ENCODE data around the gene OR4F15.
"Not testable (repeated sequence)": the region's sequence is repeated elsewhere in the genome, so short reads cannot be mapped to it uniquely, and the experiment has no call there.

The OR4F15 gene

GRCh38 chr15:101811902-101812301 lies at the start of gene OR4F15:
OR4F15 (plus strand) TSS chr15:101812202; CDS start chr15:101818187, 5,985 bp downstream.
- in situ Hi-C loops (cut with MboI; ENCODE audit: low sequenced_read_pairs), result no loop called here

DNA sequence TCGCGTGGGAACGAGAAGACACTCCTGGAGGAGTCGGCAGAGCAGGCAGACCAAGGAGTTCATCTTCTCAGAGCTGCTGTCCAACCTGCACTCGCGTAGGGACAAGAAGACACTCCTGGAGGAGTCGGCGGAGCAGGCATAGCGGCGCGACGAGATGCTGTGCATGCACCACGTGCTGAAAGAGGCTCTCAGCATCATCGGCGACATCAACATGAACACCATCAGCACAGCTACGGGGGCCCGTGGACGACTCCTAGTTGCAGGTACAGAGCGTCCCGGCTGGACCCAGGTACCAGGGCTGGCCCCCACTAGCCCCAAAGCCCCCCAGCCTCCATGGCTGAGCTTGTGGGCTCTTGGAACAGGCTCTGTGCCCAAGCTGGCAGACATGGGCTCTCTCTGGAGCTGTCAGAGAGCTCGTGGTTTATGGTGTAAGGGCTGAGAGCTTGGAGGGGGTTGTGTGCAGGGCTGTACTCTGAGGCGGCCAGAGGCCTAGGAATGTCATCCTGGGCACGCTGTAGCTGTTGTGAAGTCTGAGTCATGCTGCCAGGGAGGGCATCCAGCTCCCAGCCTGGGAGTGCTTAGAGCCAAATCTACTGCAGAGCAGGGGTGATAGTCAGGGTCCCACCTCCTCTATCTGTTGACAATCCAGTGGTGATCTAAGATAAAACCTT lies 47.2 kb upstream of the OR4F15 start:
- in situ Hi-C loops (cut with MboI; ENCODE audit: low sequenced_read_pairs), result not testable (repeated sequence)

GRCh38 chr15:101765340-101765671 lies 46.7 kb upstream of the OR4F15 start:
- in situ Hi-C loops (cut with MboI; ENCODE audit: low sequenced_read_pairs), result not testable (repeated sequence)

- in situ Hi-C loops (cut with MboI; ENCODE audit: low sequenced_read_pairs), result no loop called here
Observed at GRCh38 chr15:101765772-101766456, 46.1 kb upstream of the OR4F15 start.

DNA sequence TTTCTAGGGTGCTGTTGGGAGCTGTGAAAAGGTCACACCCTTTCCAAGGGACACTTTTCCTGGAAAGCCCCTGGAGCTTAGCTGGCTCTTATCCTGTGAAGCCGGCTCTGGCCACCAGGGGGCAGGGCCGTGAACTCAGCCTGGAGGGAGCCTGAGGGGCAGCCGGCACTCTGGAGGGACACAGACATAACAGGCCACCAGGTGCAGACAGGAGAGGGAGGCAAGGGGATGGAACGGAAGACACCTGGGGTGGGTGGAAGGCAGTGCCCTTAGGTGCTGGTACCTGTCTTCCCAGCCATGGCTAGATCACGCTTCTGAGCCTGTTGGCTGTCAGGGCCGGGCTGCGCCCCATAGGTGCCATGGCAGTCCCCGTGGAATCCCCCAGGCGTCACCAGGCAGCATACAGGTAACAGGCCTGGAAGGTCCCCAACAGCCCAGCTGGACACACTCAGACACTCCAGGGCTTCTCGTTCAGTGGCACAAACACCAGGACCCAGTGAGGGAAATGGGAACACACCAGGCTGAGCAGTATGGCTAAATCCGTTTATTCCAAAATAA lies 44.8 kb upstream of the OR4F15 start:
- in situ Hi-C loops (cut with MboI; ENCODE audit: low sequenced_read_pairs), result not testable (repeated sequence)

DNA sequence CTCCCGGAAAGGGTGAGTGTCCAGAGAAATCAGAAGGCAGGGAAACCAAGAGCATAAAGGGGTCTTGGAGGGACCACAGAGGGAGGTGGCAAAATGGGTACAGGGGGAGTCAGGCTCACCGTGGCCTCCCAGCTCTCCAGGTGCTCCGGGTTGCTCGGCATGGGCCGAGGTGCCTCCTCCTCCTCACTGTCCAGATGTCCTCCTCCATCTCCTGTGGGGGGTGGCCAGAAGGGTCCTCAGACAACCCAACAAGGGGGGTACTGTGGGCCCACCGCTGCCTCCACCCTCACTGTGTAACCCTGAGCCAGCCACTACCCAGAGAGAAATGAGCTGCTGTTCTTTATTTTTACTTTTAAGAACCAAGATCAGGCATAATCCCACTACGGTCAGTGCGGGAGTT lies 39.1 kb upstream of the OR4F15 start:
- in situ Hi-C loops (cut with MboI; ENCODE audit: low sequenced_read_pairs), result no loop called here

DNA sequence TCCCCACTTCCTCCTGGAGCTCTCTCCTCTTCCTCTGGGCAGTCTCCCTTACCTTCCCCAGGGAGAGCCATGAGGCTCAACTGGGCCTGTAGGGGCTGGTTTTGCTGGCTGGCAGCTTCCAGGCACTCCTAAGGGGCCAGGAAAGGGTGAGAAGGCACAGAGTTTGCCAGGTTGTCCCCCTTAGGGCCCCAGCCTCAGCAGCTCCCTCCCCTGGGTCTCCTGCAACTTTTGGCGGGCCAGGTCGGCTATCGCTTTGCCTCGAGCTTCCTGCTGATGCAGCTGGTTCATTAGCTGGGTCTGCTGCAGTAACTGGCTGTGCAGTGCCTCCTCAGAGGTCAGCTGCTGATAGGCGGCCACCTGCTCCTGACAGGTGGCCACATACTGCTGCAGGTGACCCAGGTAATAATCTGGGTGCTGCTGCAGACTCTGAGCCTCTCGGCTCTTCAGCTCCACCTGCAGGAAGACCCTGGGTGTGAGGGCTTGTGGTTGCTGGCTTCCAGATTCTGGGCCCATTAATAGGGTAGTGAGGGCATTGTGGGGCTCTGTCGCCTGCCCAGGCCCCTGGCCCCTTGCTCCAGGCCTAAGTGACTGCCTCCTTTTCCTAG lies 38.4 kb upstream of the OR4F15 start:
- in situ Hi-C loops (cut with MboI; ENCODE audit: low sequenced_read_pairs), result no loop called here

DNA sequence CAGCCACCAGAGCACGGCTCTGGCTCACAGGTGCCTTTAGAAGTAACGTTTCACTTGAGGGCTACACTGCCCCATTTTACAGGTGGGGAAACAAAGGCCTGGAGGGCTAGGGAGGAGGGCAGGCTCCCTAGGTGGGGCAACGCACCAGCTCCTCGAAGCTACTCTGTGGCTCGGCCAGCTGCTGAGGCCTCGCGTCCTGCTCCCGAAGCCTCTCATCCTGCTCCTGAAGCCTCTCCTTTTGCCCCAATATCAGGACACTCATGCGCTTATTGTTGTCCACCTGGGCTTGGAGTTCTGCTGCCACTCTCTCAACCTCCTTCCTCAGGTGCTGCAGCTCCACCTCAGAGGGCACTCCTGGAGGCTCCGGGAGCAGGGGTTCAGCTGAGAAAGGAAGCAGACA lies 36.9 kb upstream of the OR4F15 start:
- in situ Hi-C loops (cut with MboI; ENCODE audit: low sequenced_read_pairs), result no loop called here

GRCh38 chr15:101778576-101778975 lies 33.4 kb upstream of the OR4F15 start:
- in situ Hi-C loops (cut with MboI; ENCODE audit: low sequenced_read_pairs), result not testable (repeated sequence)

- in situ Hi-C loops (cut with MboI; ENCODE audit: low sequenced_read_pairs), result not testable (repeated sequence)
Observed at GRCh38 chr15:101780225-101780624, 31.8 kb upstream of the OR4F15 start.

- in situ Hi-C loops (cut with MboI; ENCODE audit: low sequenced_read_pairs), result no loop called here
Observed at GRCh38 chr15:101781928-101782327, 30.1 kb upstream of the OR4F15 start.

- in situ Hi-C loops (cut with MboI; ENCODE audit: low sequenced_read_pairs), result no loop called here
Observed at GRCh38 chr15:101784644-101785043, 27.4 kb upstream of the OR4F15 start.

DNA sequence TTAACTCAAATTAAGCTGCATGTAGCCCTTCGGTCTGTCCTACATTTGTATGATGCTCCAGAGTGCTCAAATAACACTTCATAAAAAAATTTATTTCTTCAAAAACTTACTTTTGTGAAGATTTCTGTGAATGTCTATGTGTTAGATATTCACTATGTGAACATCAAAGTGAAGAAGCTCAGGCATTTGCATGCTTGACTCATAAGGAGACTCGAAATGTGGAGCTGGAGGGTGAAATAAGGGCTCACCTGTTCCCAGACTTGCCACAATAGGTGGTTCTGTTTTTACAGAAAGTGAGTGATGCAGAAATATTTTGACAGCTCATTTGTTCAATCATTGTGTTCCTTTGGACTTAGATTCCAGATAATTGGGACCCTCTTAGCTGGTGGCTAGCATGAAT lies 25.6 kb upstream of the OR4F15 start:
- in situ Hi-C loops (cut with MboI; ENCODE audit: low sequenced_read_pairs), result not testable (repeated sequence)

DNA sequence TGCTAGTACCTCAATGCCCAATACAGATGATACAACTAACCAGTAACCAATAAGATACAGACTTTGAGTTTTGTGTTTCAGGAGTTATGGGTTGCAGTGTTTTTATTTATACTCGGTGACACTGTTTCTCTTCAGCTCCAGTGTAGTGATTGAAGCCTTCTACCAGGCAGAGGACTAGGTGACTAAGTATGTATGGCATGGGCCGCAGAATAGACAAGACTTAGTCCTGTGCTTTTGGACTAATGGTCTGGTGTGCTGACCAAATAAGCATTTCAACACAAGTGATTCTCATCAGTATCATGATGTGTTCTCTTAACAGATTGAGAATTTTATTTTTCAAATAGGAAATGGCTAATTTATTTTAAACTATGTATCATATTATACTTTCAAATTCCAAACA lies 24.0 kb upstream of the OR4F15 start:
- in situ Hi-C loops (cut with MboI; ENCODE audit: low sequenced_read_pairs), result not testable (repeated sequence)

DNA sequence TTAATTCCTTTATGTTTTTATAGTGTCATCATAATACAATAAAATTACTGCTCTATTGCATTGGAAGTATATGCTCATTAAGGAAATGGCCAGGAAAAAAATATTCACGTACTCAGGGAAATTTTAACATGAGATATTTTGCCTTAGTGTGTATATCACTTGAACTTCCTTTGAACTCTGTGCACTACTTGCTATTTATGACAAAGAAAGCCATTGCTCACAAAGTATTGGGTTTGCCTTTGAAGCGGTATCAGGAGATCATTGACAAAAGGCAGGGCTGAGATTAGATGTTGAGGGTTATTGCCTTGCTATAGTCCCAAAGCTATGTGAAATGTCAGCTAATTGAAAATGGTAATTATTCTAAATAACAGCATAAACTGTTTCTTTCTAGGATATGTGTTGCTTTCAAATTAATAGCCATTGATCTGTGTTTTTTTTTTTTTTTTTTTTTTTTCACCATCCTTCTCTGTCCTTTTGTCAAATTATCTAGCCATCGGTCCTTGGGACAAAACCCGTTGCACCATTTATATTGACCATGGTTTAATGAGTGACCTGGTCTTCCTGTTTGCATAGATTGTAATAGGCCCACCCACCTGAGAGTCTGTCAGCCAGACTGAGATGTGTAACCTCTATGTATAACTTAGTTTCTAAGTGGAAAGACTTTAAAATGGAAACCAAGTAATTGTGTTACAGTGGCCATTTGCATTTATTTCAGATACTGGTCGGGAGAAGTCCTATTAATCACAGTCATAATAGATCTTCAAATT lies 23.3 kb upstream of the OR4F15 start:
- in situ Hi-C loops (cut with MboI; ENCODE audit: low sequenced_read_pairs), result not testable (repeated sequence)

DNA sequence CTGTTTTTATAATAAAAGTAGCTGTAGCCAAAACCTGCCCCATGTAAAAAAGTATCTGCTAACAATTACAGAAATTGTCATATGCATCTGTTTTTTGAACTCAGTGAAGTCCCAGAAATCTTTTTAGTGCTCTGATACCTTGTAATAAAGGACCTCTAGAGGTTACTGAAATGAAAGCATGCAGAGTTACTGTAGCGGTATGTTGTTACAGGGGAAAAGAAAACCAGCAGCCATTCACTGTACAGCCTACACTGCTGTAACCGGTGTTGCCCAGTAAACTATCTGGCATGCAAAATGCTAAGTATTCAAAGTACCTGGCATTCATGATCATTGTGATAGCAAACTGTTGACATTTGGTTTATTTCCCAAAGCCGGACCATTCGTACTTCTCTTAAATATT lies 21.3 kb upstream of the OR4F15 start:
- in situ Hi-C loops (cut with MboI; ENCODE audit: low sequenced_read_pairs), result not testable (repeated sequence)

DNA sequence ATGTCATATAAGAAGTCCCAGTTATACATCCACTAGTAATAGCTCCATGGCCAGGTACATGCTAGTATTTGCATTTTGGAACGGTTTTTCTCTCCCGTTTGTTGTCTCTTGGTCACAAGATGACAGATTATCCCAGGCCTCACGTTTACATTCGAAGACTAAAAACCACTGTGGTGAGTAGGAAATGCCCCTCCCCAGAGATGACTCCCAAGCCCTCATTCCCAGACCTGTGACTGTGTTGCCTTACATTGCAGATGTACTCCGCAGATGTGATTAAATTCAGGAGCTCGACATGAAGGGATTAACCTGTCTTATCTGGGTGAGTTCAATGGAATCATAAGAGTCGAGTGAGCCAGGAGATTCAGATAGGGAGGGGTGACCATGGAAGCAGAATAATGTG lies 18.0 kb upstream of the OR4F15 start:
- in situ Hi-C loops (cut with MboI; ENCODE audit: low sequenced_read_pairs), result not testable (repeated sequence)

DNA sequence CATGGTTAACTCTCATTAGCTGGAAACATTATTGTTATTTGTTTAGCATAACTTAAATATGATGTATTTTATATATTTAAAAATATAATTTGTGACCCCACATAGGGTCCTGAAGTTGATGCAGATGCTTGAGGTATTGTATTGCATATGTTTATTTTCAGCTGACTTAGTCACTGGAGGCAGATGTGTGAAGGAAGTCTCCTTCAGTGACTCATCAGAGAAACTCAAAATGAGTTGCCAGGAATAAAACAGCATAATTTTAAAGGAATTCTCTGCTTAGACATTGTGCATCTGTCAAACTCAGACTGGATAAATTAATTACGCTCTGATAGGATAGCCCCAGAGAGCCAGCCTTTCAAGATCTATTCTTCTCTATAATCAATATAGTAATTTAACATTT lies 16.5 kb upstream of the OR4F15 start:
- in situ Hi-C loops (cut with MboI; ENCODE audit: low sequenced_read_pairs), result no loop called here

DNA sequence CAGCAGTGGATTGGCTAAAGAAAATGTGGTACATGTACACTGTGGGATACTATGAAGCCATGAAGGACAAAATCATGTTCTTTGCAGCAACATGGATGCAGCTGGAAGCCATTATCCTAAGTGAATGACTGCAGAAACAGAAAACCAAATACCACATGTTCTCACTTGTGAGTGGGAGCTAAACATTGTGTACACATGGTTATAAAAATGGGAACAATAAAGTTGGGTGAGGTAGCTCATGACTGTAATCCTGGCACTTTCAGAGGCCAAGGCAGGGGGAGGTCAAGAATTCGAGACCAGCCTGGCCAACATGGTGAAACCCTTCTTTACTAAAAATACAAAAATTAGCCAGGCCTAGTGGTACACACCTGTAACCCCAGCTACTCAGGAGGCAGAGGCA lies 12.3 kb upstream of the OR4F15 start:
- in situ Hi-C loops (cut with MboI; ENCODE audit: low sequenced_read_pairs), result no loop called here

- in situ Hi-C loops (cut with MboI; ENCODE audit: low sequenced_read_pairs), result no loop called here
Observed at GRCh38 chr15:101801048-101801447, 11.0 kb upstream of the OR4F15 start.

DNA sequence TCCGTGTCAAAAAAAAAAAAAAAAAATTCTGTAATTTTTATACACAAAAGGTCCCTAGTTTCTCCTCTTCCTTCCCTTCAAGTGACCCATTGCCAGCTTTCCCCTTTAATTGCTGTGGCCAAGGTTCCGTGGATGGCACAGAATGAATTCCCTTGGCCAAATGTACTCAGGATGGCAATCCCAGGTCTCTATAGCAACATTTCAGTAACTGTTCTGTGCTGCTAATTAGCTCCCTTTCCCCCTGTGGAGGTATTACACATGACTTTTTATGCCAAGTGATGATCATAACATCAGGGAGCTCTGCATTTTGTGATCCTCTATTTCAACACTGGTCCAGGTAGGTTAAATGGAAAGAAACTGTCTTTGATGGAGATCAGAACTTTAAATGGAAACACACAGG lies 8.8 kb upstream of the OR4F15 start, which contains the start of gene OR4F6:
TSS of gene OR4F6 (plus strand) at position 301 of the 400 bp plus-strand sequence. CDS start 2,211 bp downstream, outside the sequence.
- in situ Hi-C loops (cut with MboI; ENCODE audit: low sequenced_read_pairs), result no loop called here

All from hTERT RPE-1 (cell line).